Motor neuron (in vitro differentiated cells): ENCODE data around the gene ODAD3. TPM values are rescaled to one million over a fixed set of nuclear protein-coding genes. Genes with fewer than 3 reads are reported as not detected.

Source experiments
- ATAC-seq, 8 experiments: fragments of 200-7000 bp; cut with Tn5 transposase; replicated peaks in 6 of 8; 2 replicates each; pipeline ENCODE4 v1.8.0; 2021; ENCODE audit warnings: mild to moderate bottlenecking in 8 of 8, moderate library complexity in 8 of 8
- H3K27ac ChIP-seq, 2 donors: fragments of 250-450 bp; sonication (Bioruptor Pico); 2 replicates each; pipeline ENCODE4 v1.9.0; 2021; ENCODE audit warnings: antibody characterized with exemption in 2 of 2, mild to moderate bottlenecking in 2 of 2, moderate library complexity in 1 of 2
- H3K4me1 ChIP-seq, 2 donors: fragments of 250-450 bp; sonication (Bioruptor Pico); replicated peaks in 1 of 2; 2 replicates each; pipeline ENCODE4 v1.6.1; 2021; ENCODE audit warnings: antibody characterized with exemption in 2 of 2, mild to moderate bottlenecking in 2 of 2, moderate library complexity in 1 of 2
- H3K4me3 ChIP-seq, 5 donors: fragments of 250-450 bp; sonication (Bioruptor Pico); 2 replicates each; pipeline ENCODE4 v1.9.0; 2021; ENCODE audit warnings: antibody characterized with exemption in 5 of 5, mild to moderate bottlenecking in 5 of 5, moderate library complexity in 4 of 5
- WGBS, 10 experiments: fragments of 450-650 bp; shearing (Covaris generic); methylation state at CpG; one replicate each; pipeline ENCODE4 v1.0.0; 2022; 5-methylcytosine and 5-hydroxymethylcytosine counted together
- in situ Hi-C, 9 experiments: fragments of 400-800 bp; cut with MboI; loops; one replicate each; pipeline ENCODE4 v1.15.0; 2021; ENCODE audit warnings: low sequenced_read_pairs in 9 of 9, low pct_unique_long_range_greater_than_20kb in 2 of 9; ENCODE audit not compliant: unreplicated experiment in 9 of 9
- total RNA-seq, 8 experiments: library from RNA; unstranded; fragments of 300-600 nt; gene quantifications; 2 replicates each; pipeline versions ENCODE4 v1.2.3 to v1.2.4, GENCODE V29; 2022

The ODAD3 gene
- total RNA-seq, 8 experiments from 2014 or later = 0.45 to 5.1 (median 1.6) TPM

- H3K27ac ChIP-seq = no peak overlapping the region
- H3K4me1 ChIP-seq = no peaks in the 10 kb centered on the region
- no peak overlapping the region for H3K4me3 ChIP-seq
- ATAC-seq = peak in 5 of 8 experiments; percentile 19 to 85 (median 47)
- in situ Hi-C loops = no loop called here
- WGBS, 10 experiments = 33 to 100% (median 89%) methylated on average over 1 to 8 of the region's 44 CpGs; no CpG with 5 or more reads in 2 of the 10 experiments
Observed at GRCh38 chr19:11405846-11406643, 28.9 kb downstream of the ODAD3 start.

- Histone ChIP-seq H3K4me3 (no peak overlapping the region), H3K4me1 (no peaks in the 10 kb centered on the region), H3K27ac (no peak overlapping the region)
- WGBS, 10 experiments = 10 to 67% (median 42%) methylated on average over 2 to 6 of the region's 9 CpGs; no CpG with 5 or more reads in 3 of the 10 experiments
- in situ Hi-C loops = no loop called here
- ATAC-seq = peak in 2 of 8 experiments; percentile 32 to 41
Observed at GRCh38 chr19:11404588-11405222, 30.2 kb downstream of the ODAD3 start.

- WGBS, 10 experiments = 87 to 100% (median 100%) methylated on average over 1 to 3 of the region's 9 CpGs; no CpG with 5 or more reads in 7 of the 10 experiments
- in situ Hi-C loops = no loop called here
- no peak for ATAC-seq
- no peak overlapping the region for H3K4me3 ChIP-seq
- no peak overlapping the region for H3K27ac ChIP-seq
- peaks cover 0 to 2% of the 10 kb centered on the region in 2 donors for H3K4me1 ChIP-seq
Observed at GRCh38 chr19:11401808-11402543, 32.9 kb downstream of the ODAD3 start.

GRCh38 chr19:11400798-11401197, 34.1 kb downstream of the ODAD3 start:
- ATAC-seq = no peak
- H3K4me3 ChIP-seq = no peak overlapping the region
- H3K4me1 ChIP-seq = peaks cover 0 to 2% of the 10 kb centered on the region in 2 donors
- in situ Hi-C loops = no loop called here
- no peak overlapping the region for H3K27ac ChIP-seq
- 18 to 86% (median 71%) methylated on average over 1 of the region's 1 CpG; no CpG with 5 or more reads in 4 of the 10 experiments for WGBS, 10 experiments

- ATAC-seq = no peak
- Histone ChIP-seq H3K4me1 (peaks cover 0 to 2% of the 10 kb centered on the region in 2 donors), H3K27ac (no peak overlapping the region), H3K4me3 (no peak overlapping the region)
- WGBS, 10 experiments = 48 to 95% (median 90%) methylated on average over 1 to 4 of the region's 9 CpGs; no CpG with 5 or more reads in 6 of the 10 experiments
- in situ Hi-C loops = no loop called here
Observed at GRCh38 chr19:11399667-11400066, 35.3 kb downstream of the ODAD3 start.

- Histone ChIP-seq H3K4me1 (peaks cover 0 to 2% of the 10 kb centered on the region in 2 donors), H3K4me3 (no peak overlapping the region), H3K27ac (no peak overlapping the region)
- ATAC-seq = no peak
- WGBS, 10 experiments = 60 to 80% methylated on average over 1 to 2 of the region's 22 CpGs; no CpG with 5 or more reads in 8 of the 10 experiments
- in situ Hi-C loops = no loop called here
Observed at GRCh38 chr19:11397089-11397610, 37.8 kb downstream of the ODAD3 start.

GRCh38 chr19:11390933-11391680, 43.8 kb downstream of the ODAD3 start:
- WGBS, 10 experiments = 47 to 100% (median 73%) methylated on average over 1 to 4 of the region's 4 CpGs; no CpG with 5 or more reads in 1 of the 10 experiments
- Histone ChIP-seq H3K4me1 (no peaks in the 10 kb centered on the region), H3K4me3 (no peak overlapping the region), H3K27ac (no peak overlapping the region)
- no peak for ATAC-seq
- in situ Hi-C loops = no loop called here

- in situ Hi-C loops = no loop called here
Observed at GRCh38 chr19:11390359-11390758, 44.6 kb downstream of the ODAD3 start.

GRCh38 chr19:11387162-11388034, 47.5 kb downstream of the ODAD3 start:
- WGBS, 10 experiments = 53 to 78% (median 65%) methylated on average over 5 to 15 of the region's 19 CpGs; no CpG with 5 or more reads in 2 of the 10 experiments

More at GRCh38 chr19:11390359-11390758, 44.6 kb downstream of the ODAD3 start:
- H3K4me1 ChIP-seq = no peaks in the 10 kb centered on the region
- WGBS, 10 experiments = 56 to 83% (median 70%) methylated on average over 1 to 2 of the region's 2 CpGs; no CpG with 5 or more reads in 6 of the 10 experiments
- no peak overlapping the region for H3K27ac ChIP-seq
- H3K4me3 ChIP-seq = no peak overlapping the region
- no peak for ATAC-seq

GRCh38 chr19:11384778-11385129, 50.2 kb downstream of the ODAD3 start:
- no peak for ATAC-seq
- Histone ChIP-seq H3K4me3 (no peak overlapping the region), H3K27ac (no peak overlapping the region), H3K4me1 (peaks cover 4 to 6% of the 10 kb centered on the region in 2 donors)
- 57 to 89% (median 84%) methylated on average over 2 to 5 of the region's 5 CpGs; no CpG with 5 or more reads in 5 of the 10 experiments for WGBS, 10 experiments
- in situ Hi-C loops = no loop called here

More at GRCh38 chr19:11387162-11388034, 47.5 kb downstream of the ODAD3 start:
- Histone ChIP-seq H3K27ac (no peak overlapping the region), H3K4me3 (no peak overlapping the region), H3K4me1 (peaks cover 4 to 6% of the 10 kb centered on the region in 2 donors)
- ATAC-seq = no peak
- in situ Hi-C loops = no loop called here

GRCh38 chr19:11383706-11384048, 51.2 kb downstream of the ODAD3 start:
- Histone ChIP-seq H3K27ac (peak overlapping the region in 1 of 2 donors; percentile 84), H3K4me1 (peaks cover 4 to 6% of the 10 kb centered on the region in 2 donors), H3K4me3 (peak overlapping the region in 4 of 5 donors; percentile 19 to 44 (median 41))
- peak in 2 of 8 experiments; percentile 0 for ATAC-seq
- no CpG with 5 or more reads among the region's 9 CpGs for WGBS, 10 experiments
- in situ Hi-C loops = no loop called here
